ENCODE measurements around the gene CA11. TPM values are rescaled to one million over a fixed set of nuclear protein-coding genes. Genes with fewer than 3 reads are reported as not detected.

CA11 gene
- 0.88 TPM in 1 of 2 replicates, not detected in the other for total RNA-seq

DNA sequence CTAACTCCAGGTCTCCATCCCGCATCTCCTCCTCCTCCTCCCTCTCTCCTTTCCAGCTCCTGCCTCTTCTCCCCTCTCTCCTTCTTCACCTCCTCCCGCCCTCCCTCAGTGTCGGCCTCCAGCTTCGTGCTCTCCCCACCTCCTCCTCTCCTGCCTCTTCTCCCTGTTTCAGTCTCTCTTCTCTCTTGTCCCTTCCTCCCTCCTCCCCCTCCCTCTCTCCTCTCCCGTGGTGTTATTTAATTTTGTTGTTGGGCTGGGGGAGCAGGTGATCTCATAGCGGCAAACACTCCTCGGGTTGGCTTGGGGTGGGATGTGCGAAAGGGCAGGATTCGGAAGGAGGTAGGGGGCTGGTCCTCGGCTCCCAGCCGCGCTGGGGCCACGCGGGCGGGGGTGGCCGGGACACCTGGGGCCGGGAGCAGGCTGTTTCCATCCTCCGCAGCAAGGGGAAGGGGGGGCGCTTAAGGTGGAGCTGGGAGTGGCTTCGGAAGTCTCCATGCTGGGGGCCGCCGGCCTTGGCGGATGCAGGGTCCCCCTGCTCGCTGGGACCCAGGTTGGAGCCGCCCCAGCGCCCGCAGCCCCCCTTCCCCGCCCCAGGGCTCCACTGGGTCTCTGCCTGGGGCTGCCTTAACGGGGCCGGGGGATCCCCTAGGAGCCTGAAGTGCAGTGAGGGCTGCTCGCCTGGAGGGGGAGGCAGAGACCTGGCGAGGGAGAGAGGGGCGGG, at the start of gene CA11:
TSS of gene CA11 (minus strand) at position 187 of the 721 bp plus-strand sequence. CDS start 555 bp downstream, outside the sequence.

DNA sequence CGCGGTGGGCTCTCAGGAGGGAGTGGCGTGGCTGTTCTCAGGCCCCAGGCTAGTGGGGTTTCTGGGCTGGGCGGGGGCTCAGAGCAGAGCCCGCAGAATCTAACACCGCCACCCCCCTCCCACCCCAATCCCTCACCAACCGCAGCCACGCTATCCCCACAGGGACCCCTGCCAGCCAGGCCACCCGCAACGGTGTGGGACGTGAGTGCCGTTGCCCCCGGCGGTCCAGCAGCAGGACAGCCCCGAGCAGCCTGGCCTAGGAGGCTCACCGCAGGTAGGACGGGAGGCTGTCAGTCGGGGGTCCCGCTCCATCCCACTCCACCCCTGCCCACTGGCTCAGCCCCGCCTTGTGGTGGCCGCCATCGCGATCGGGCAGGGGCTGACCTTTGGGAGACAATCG, 27.0 kb upstream of the CA11 start, which contains the start of gene NTN5:
TSS of gene NTN5 (minus strand) at position 24 of the 400 bp plus-strand sequence. CDS start 2,031 bp downstream, outside the sequence.

DNA sequence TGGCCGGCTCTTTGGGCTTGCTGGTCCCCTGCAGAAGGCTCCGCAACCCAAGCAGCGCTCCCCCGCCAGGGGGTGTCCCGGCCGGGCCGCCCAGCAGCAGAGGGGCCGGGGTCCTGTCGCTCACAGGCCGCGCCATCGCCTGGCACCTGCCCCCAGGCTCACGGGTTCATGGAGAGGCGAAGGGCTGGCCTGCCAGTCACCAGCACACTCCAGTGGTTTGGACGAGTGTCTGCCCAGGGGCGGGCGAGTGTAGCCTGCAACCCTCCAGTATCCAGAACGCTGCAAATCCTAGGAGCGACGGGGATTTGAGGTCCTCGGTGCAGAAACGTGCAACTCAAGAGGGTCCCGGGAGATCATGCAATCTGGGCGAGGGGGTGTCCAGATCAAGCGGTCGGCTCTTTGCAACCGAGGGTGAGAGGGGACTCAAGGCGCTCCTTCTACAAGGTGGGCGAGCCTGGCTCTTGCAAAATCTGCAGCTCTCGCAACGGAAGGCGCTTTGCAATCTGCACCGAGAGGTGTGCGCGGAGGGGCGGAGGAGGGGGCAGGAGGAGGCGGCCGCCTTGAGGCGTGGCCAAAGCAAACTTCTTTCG, 9.0 kb downstream of the CA11 start, which contains the start of gene DBP:
TSS of gene DBP (minus strand) at position 521 of the 590 bp plus-strand sequence. CDS start at position 136, 385 bp downstream.

DNA sequence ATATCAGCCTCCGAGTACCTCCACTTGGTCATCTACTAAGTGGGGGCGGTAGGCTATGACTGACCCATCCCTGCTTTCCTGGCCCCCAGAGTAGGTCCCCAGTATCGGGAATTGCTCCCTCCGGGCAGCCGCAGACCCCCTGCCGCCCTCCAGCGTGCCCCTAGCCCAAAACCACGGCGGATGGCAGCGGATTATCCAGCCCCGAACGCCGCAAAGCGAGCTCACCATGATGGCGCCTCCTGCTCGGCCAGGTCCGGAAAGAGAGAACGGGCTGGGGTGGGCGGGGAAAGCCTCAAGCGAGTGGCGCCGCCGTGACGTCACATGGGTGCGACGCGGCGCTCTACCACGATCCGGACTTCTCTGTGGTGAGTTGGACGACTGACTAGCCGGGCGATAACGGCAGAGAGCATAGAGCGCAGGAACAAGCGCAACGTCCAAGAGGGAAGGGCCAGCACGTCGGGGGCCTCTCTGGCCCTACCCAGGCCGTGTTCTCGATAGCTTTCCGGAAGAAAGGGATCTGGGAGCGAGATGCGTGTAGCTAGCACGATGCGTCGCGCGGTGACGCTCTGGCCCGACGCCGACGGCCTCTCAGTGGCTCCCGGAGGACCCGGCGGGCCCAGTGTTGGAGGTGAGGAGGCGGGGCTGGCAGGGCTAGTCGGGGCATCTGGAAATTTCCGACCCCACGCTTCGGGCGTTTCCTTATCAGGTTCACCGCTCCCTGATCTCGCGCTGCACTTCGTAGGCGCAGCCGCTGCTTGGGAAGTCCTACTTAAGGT, 26.9 kb downstream of the CA11 start, which contains the start of the genes RPL18 and SPHK2:
TSS of gene RPL18 (minus strand) at position 263 of the 776 bp plus-strand sequence. CDS start at position 228, 35 bp downstream.
TSS of gene SPHK2 (plus strand) at position 591 of the 776 bp plus-strand sequence. CDS start 1,009 bp downstream, outside the sequence.

DNA sequence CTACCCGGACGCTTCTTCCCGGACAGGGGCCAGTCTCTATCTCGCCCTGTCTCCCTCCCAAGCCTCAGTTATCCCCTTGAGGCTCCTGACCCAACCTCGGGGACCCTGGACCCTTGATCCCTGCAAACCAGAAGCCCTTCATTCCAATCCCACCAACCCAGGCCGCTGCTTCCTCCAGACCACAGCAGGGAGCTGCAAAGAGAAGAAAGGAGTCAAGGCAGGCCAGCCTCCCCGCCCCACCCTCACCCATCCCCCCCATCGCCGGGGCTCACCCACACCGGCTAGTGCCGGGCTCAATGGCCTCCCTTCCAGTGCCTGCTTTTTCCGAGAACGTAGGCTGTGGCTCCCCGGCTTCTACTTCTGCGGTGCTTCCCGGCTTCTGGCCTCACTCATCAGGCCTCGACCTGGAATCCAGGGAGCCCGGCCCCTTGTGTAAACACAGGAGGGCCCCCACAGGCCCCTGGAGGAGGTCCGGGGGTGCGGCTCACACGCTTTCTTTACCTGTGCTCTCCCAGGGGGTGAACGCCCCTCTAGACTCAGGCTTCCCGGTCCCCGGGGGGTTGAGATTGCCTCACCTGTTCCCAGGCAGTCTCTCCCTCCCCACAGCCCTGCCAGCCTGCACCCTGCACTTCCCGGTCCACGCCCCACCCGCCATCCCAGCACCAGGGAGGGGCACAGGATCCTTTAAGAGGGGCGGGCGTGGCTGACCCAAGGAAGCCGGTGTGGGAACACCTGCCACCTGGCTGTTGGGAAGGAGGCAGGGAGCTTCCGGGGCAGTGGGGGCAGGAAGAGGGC, 31.4 kb downstream of the CA11 start, which contains the start of gene FAM83E:
TSS of gene FAM83E (minus strand) at position 641 of the 795 bp plus-strand sequence. CDS start 1,704 bp downstream, outside the sequence.

DNA sequence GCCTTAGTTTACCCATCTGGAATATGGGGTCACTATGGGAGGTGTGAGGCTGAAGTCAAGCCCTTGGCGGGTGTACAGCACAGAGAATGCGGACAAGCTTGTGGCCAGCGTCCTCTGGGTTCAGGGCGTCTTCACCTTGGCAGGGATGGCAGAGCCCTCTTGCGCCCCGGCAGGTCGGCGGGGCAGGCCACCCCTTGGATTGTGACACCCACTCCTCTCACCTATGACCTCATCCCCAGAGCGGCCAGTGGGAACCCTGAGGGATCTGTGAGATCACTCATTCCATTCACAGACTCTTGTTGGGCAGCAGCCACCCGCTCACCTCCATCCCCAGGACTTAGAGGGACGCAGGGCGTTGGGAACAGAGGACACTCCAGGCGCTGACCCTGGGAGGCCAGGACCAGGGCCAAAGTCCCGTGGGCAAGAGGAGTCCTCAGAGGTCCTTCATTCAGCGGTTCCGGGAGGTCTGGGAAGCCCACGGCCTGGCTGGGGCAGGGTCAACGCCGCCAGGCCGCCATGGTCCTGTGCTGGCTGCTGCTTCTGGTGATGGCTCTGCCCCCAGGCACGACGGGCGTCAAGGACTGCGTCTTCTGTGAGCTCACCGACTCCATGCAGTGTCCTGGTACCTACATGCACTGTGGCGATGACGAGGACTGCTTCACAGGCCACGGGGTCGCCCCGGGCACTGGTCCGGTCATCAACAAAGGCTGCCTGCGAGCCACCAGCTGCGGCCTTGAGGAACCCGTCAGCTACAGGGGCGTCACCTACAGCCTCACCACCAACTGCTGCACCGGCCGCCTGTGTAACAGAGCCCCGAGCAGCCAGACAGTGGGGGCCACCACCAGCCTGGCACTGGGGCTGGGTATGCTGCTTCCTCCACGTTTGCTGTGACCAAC, 39.3 kb downstream of the CA11 start, which contains the start of gene SPACA4:
TSS of gene SPACA4 (plus strand) at position 280 of the 896 bp plus-strand sequence. CDS start at position 517, 237 bp downstream.

Other genes with a start within 250 kb of the CA11 start
- gene GRWD1, start 200.2 kb downstream of the CA11 start, total RNA-seq: 32.2 and 62.4 TPM in 2 replicates
- gene KCNJ14, start 190.6 kb downstream of the CA11 start, total RNA-seq: 0.29 and 0.66 TPM in 2 replicates
- gene CYTH2, start 176.8 kb downstream of the CA11 start, total RNA-seq: 54.5 and 70.9 TPM in 2 replicates
- gene LMTK3, start 134.4 kb downstream of the CA11 start, total RNA-seq: 0.14 TPM in 1 of 2 replicates, not detected in the other
- gene SULT2B1, start 94.0 kb downstream of the CA11 start, total RNA-seq: 0.22 TPM in 1 of 2 replicates, not detected in the other
- not detected in 2 replicates for gene SPACA4, start 39.4 kb downstream of the CA11 start, total RNA-seq
- gene FAM83E, start 31.1 kb downstream of the CA11 start, total RNA-seq: 0.57 TPM in 1 of 2 replicates, not detected in the other
- 1,434 and 1,613 TPM in 2 replicates for gene RPL18, start 27.0 kb downstream of the CA11 start, total RNA-seq
- gene SPHK2, start 26.7 kb downstream of the CA11 start, total RNA-seq: 14.4 and 15.2 TPM in 2 replicates
- 1.1 and 4.8 TPM in 2 replicates for gene DBP, start 8.8 kb downstream of the CA11 start, total RNA-seq
- not detected in 2 replicates for gene NTN5, start 26.8 kb upstream of the CA11 start, total RNA-seq
- not detected in 2 replicates for gene FUT2, start 49.8 kb upstream of the CA11 start, total RNA-seq
- under 0.01 and 0.57 TPM in 2 replicates for gene MAMSTR, start 73.5 kb upstream of the CA11 start, total RNA-seq
- gene RASIP1, start 94.4 kb upstream of the CA11 start, total RNA-seq: 0.66 and 0.72 TPM in 2 replicates
- not detected in 2 replicates for gene IZUMO1, start 100.7 kb upstream of the CA11 start, total RNA-seq
- gene FUT1, start 106.5 kb upstream of the CA11 start, total RNA-seq: under 0.01 TPM in 2 replicates
- not detected in 2 replicates for gene FGF21, start 109.3 kb upstream of the CA11 start, total RNA-seq
- 25.4 and 44.1 TPM in 2 replicates for gene BCAT2, start 164.8 kb upstream of the CA11 start, total RNA-seq
- 2.3 and 27.8 TPM in 2 replicates for gene HSD17B14, start 190.3 kb upstream of the CA11 start, total RNA-seq
- 5.4 and 6.3 TPM in 2 replicates for gene PLEKHA4, start 222.4 kb upstream of the CA11 start, total RNA-seq
- gene PPP1R15A, start 226.2 kb upstream of the CA11 start, total RNA-seq: 66.1 and 221 TPM in 2 replicates

All from placental pericyte (primary cell).